ACC112 (cell line): ENCODE data around the gene KLHL12.

Experiments
- H2AFZ ChIP-seq: fragments of 200-600 bp; sonication (generic); one replicate; pipeline ENCODE4 v1.6.0; 2017; ENCODE audit warnings: antibody characterized with exemption, low read length; ENCODE audit not compliant: unreplicated experiment
- H3K27ac ChIP-seq: fragments of 200-600 bp; sonication (generic); 2 replicates; pipeline ENCODE4 v1.5.1; 2014; ENCODE audit warnings: low read depth, mild to moderate bottlenecking, antibody characterized with exemption, low read length, moderate library complexity
- H3K27me3 ChIP-seq: fragments of 200-600 bp; sonication (generic); 2 replicates; pipeline ENCODE4 v1.6.1; 2014; ENCODE audit warnings: mild to moderate bottlenecking, antibody characterized with exemption, low read length, moderate library complexity, mixed read lengths; ENCODE audit not compliant: insufficient read depth
- H3K36me3 ChIP-seq: fragments of 200-600 bp; sonication (generic); 2 replicates; pipeline ENCODE4 v1.6.1; 2016; ENCODE audit warnings: mild to moderate bottlenecking, antibody characterized with exemption, low read length, moderate library complexity, mixed read lengths; ENCODE audit not compliant: insufficient read depth
- H3K4me1 ChIP-seq: fragments of 200-600 bp; sonication (generic); one replicate; pipeline ENCODE4 v1.6.1; 2016; ENCODE audit warnings: low read length, mixed read lengths; ENCODE audit not compliant: insufficient read depth, unreplicated experiment, control insufficient read depth
- H3K4me3 ChIP-seq: fragments of 200-600 bp; sonication (generic); 2 replicates; pipeline ENCODE4 v1.5.1; 2014; ENCODE audit warnings: mild to moderate bottlenecking, low read depth, low read length
- H3K79me2 ChIP-seq: fragments of 200-600 bp; sonication (generic); one replicate; pipeline ENCODE4 v1.6.0; 2016; ENCODE audit warnings: low read length; ENCODE audit not compliant: control insufficient read depth, unreplicated experiment, insufficient read depth

KLHL12 gene

DNA sequence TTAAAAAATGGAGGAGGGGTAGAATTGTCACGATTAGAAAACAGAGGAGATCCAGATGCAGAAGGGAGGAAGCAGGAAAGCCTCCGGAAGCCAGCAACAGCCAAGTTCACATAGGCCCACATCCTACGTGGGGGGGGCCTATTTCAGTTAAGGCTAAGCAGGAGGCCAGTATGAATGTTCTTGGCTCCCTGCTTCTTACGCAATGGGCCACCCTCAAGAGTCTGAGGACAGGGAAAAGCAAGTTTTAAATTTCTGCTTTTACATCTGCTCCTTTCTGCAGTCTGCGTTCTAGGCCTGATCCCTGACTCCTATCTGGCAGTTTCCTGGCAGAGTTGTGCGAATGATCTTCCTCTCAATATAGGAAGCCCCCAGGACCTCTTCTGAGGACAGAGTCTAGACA lies 68.7 kb downstream of the KLHL12 start:
- Histone ChIP-seq H3K4me1 (peaks cover 5% of the 10 kb centered on the region), H3K36me3 (no peaks in the 10 kb centered on the region), H3K27me3 (peaks cover 10% of the 10 kb centered on the region), H3K27ac (no peak overlapping the region), H3K4me3 (no peak overlapping the region), H2AFZ (no peak overlapping the region), H3K79me2 (no peaks in the 10 kb centered on the region)

DNA sequence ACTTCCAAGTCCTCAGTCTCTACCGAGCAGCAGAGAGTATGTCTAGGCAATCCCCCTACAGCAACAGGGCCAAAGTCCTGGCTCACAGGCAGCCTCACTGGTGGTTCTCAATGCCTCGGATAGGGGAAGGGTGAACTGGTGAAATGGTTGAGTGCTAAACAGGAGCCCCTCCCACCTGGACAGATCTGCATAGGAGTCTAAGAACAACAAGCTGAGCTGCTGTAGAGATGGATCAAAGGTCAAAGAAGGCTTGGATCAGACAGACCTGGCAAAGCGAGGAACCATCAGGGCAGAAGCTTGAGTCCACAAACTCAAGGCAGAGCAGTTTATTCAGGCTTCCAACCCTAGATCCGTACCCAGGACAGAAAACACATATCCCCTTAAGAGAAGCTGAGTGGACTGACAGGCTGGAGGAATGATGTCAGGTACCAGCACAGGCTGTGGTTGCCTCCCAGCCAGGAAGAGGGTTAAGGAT lies 69.9 kb downstream of the KLHL12 start:
- H3K27me3 ChIP-seq, result no peaks in the 10 kb centered on the region
- H3K79me2 ChIP-seq, result no peaks in the 10 kb centered on the region
- no peak overlapping the region for H3K27ac ChIP-seq
- no peak overlapping the region for H2AFZ ChIP-seq
- no peaks in the 10 kb centered on the region for H3K36me3 ChIP-seq
- peaks cover 5% of the 10 kb centered on the region for H3K4me1 ChIP-seq
- H3K4me3 ChIP-seq, result no peak overlapping the region

DNA sequence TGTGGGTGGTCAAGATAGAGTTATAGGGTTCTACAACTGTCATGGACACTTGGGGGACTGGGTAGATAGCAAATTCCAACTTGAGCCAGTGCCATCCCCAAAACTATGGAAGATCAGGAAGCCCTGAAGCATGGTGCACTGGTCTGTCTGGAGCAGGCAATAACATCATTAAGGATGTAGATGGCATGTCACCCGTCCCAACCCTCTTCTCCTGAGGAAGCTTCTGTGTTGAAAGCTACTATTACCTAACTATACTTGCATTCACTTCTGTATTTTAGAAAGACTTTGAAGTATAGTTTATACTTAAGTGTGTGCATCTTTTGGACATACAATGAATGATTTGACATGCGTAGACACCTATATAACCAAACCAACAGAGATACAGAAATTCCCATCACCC lies 71.0 kb downstream of the KLHL12 start:
- no peaks in the 10 kb centered on the region for H3K27me3 ChIP-seq
- no peaks in the 10 kb centered on the region for H3K79me2 ChIP-seq
- no peak overlapping the region for H3K4me3 ChIP-seq
- H3K36me3 ChIP-seq, result no peaks in the 10 kb centered on the region
- no peak overlapping the region for H3K27ac ChIP-seq
- H2AFZ ChIP-seq, result no peak overlapping the region
- peaks cover 5% of the 10 kb centered on the region for H3K4me1 ChIP-seq

GRCh38 chr1:202854787-202855186 lies 72.2 kb downstream of the KLHL12 start:
- H3K36me3 ChIP-seq, result no peaks in the 10 kb centered on the region

GRCh38 chr1:202852163-202852904 lies 74.7 kb downstream of the KLHL12 start:
- peak overlapping the region; percentile 38 for H2AFZ ChIP-seq

More at GRCh38 chr1:202854787-202855186, 72.2 kb downstream of the KLHL12 start:
- Histone ChIP-seq H2AFZ (no peak overlapping the region), H3K4me1 (peaks cover 5% of the 10 kb centered on the region), H3K79me2 (no peaks in the 10 kb centered on the region), H3K27me3 (no peaks in the 10 kb centered on the region), H3K27ac (no peak overlapping the region), H3K4me3 (no peak overlapping the region)

GRCh38 chr1:202850593-202851362 lies 76.3 kb downstream of the KLHL12 start:
- no peak overlapping the region for H2AFZ ChIP-seq
- H3K36me3 ChIP-seq, result no peaks in the 10 kb centered on the region
- H3K4me1 ChIP-seq, result no peaks in the 10 kb centered on the region
- no peaks in the 10 kb centered on the region for H3K27me3 ChIP-seq
- H3K79me2 ChIP-seq, result no peaks in the 10 kb centered on the region
- H3K4me3 ChIP-seq, result no peak overlapping the region
- no peak overlapping the region for H3K27ac ChIP-seq

More at GRCh38 chr1:202852163-202852904, 74.7 kb downstream of the KLHL12 start:
- H3K27me3 ChIP-seq, result no peaks in the 10 kb centered on the region
- no peaks in the 10 kb centered on the region for H3K36me3 ChIP-seq
- H3K4me1 ChIP-seq, result no peaks in the 10 kb centered on the region
- no peaks in the 10 kb centered on the region for H3K79me2 ChIP-seq
- H3K27ac ChIP-seq, result no peak overlapping the region
- H3K4me3 ChIP-seq, result no peak overlapping the region

GRCh38 chr1:202848191-202848542 lies 78.9 kb downstream of the KLHL12 start:
- Histone ChIP-seq H3K36me3 (no peaks in the 10 kb centered on the region), H3K4me3 (no peak overlapping the region), H3K4me1 (no peaks in the 10 kb centered on the region), H3K27me3 (no peaks in the 10 kb centered on the region), H2AFZ (no peak overlapping the region), H3K79me2 (no peaks in the 10 kb centered on the region), H3K27ac (no peak overlapping the region)

DNA sequence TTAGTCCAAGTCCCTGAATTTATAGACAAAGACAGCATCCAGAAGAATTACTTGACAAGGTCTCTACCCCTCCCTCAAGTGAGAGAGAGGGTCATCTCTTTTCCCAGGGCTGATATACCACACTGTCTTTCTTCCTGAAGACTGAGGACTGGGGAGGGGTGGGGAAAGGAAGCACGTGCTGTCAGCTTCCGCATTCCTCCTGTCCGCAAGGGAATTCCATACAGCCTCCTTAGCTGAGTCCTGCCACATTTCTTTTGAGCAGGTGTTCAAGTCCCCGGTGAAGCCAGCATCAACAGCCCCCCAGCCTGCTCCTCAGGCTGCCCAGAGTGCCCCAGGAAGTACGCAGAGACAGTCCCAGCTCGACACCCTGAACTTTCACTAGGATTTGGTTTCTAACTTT lies 82.1 kb downstream of the KLHL12 start:
- Histone ChIP-seq H2AFZ (no peak overlapping the region), H3K36me3 (no peaks in the 10 kb centered on the region), H3K4me1 (no peaks in the 10 kb centered on the region), H3K79me2 (no peaks in the 10 kb centered on the region), H3K4me3 (no peak overlapping the region), H3K27me3 (no peaks in the 10 kb centered on the region), H3K27ac (no peak overlapping the region)

- no peaks in the 10 kb centered on the region for H3K27me3 ChIP-seq
- no peak overlapping the region for H3K27ac ChIP-seq
- no peaks in the 10 kb centered on the region for H3K4me1 ChIP-seq
- H3K4me3 ChIP-seq, result no peak overlapping the region
- H3K36me3 ChIP-seq, result no peaks in the 10 kb centered on the region
- H2AFZ ChIP-seq, result no peak overlapping the region
- H3K79me2 ChIP-seq, result no peaks in the 10 kb centered on the region
Measured at GRCh38 chr1:202844259-202844658, 82.8 kb downstream of the KLHL12 start.

GRCh38 chr1:202843081-202843480 lies 84.0 kb downstream of the KLHL12 start:
- no peak overlapping the region for H2AFZ ChIP-seq
- H3K36me3 ChIP-seq, result no peaks in the 10 kb centered on the region
- no peak overlapping the region for H3K4me3 ChIP-seq
- H3K27me3 ChIP-seq, result peaks cover 4% of the 10 kb centered on the region
- H3K27ac ChIP-seq, result no peak overlapping the region
- H3K4me1 ChIP-seq, result no peaks in the 10 kb centered on the region
- H3K79me2 ChIP-seq, result no peaks in the 10 kb centered on the region
